ENCODE data around the gene SBF2. TPM values are rescaled to one million over a fixed set of nuclear protein-coding genes. Genes with fewer than 3 reads are reported as not detected.

SBF2 gene
- total and polyA plus RNA-seq, 8 donors = 25.7 to 62.6 (median 57.0) TPM

DNA sequence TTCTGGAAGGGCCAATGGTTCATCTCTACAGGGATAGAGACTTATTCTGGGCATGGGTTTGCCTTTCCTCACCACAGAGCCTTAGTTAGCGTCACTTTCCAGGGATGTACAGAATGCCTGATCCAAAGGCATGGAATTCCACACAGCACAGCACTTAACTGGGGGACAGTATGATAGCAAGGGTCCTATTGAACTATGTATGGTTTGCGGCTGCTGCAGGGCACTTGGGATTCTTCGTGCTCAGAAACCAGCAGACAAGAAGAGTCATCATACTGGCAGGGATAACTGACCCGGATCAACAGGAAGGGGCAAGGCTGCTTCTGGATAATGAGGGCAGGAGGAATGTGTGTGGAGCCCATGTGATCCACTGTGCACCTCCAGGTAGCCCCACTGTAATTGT is 524.4 kb downstream of the SBF2 start:
- Histone ChIP-seq H3K9me3 (no peaks in the 10 kb centered on the region), H3K4me3 (no peak overlapping the region), H3K4me1 (no peaks in the 10 kb centered on the region), H3K36me3 (no peaks in the 10 kb centered on the region), H3K27ac (no peak overlapping the region), H3K27me3 (no peaks in the 10 kb centered on the region)
- DNase-seq = no peak
- ATAC-seq = no peak
- TF ChIP-seq, protein P1, sequence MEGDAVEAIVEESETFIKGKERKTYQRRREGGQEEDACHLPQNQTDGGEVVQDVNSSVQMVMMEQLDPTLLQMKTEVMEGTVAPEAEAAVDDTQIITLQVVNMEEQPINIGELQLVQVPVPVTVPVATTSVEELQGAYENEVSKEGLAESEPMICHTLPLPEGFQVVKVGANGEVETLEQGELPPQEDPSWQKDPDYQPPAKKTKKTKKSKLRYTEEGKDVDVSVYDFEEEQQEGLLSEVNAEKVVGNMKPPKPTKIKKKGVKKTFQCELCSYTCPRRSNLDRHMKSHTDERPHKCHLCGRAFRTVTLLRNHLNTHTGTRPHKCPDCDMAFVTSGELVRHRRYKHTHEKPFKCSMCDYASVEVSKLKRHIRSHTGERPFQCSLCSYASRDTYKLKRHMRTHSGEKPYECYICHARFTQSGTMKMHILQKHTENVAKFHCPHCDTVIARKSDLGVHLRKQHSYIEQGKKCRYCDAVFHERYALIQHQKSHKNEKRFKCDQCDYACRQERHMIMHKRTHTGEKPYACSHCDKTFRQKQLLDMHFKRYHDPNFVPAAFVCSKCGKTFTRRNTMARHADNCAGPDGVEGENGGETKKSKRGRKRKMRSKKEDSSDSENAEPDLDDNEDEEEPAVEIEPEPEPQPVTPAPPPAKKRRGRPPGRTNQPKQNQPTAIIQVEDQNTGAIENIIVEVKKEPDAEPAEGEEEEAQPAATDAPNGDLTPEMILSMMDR (IDR thresholded peaks at IDR 0.05) = no peak
- intact Hi-C loops (cut with DNase I) = loop anchor here in 1 of 2 donors (10.0 kb wide), 1 partner anchor 185 kb away; no protein-coding TSS in a partner anchor

DNA sequence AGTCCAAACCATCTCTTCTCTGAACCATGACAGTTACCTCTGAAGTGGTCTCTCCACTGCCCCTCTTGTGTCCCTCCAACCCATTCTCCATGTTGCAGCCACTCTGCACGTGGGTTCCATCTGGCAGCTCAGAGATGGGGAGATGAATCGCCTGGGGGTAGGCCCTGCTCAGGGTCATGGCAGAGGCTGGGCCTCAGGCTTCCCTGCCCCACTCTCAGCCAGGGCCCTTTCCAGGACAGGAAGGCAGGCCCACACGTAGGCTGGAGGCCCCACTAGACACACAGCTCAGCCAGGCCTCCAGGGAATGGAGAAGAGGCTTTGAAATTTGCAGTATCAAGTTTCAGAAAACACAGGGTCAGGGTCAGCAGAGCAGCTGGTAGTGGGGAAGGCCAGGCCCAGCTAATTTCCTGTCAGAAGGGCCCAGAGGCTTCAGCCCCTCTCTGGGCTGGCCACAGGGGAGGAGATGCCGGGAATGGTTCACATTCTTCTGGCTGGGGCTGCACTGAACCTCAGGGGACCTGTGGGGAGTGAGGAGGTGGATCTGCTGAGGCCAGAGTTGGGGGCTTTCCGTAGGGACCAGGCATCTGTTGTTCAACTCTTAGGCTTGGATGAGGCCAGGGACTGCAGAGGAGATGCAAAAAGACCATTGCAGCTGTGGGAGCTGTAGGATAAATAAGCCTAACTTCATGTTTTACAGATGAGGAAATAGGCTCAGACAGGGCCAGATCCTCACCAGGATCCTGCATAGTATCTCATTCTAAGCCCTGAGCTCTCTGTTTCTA is 528.5 kb downstream of the SBF2 start:
- DNase-seq = peak in 2 of 4 donors; percentile 50 to 73
- H3K4me1 ChIP-seq = no peaks in the 10 kb centered on the region
- peak; percentile 50 for ATAC-seq

DNA sequence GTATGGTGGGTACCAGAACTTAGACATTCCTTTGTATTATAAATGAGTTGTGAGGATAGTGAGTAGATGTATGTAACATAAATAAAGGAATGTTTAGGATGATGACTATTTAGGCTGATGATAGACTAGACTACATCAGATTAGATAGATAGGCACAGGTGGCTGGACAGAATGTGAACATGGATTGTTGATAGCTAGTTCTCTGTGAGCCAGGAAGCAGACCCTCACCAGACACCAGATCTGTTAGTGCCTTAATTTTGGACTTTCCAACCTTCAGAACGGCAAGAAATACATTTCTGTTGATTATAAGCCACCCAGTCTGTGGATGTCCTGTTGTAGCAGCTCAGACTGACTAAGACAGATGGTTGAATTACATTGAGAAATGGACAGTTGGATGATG is 530.7 kb downstream of the SBF2 start:
- H3K4me1 ChIP-seq = peaks cover 6 to 19% of the 10 kb centered on the region in 2 donors
- TF ChIP-seq, protein P1 (IDR thresholded peaks at IDR 0.05) = no peak
- no peaks in the 10 kb centered on the region for H3K27me3 ChIP-seq
- DNase-seq (no peak), ATAC-seq (no peak)
- H3K36me3 ChIP-seq = no peaks in the 10 kb centered on the region
- no peaks in the 10 kb centered on the region for H3K9me3 ChIP-seq
- intact Hi-C loops (cut with DNase I) = loop anchor here in 1 of 2 donors (10.0 kb wide), 1 partner anchor 192 kb away; no protein-coding TSS in a partner anchor
- H3K27ac ChIP-seq = no peak overlapping the region
- no peak overlapping the region for H3K4me3 ChIP-seq

More for the DNA sequence above, 528.5 kb downstream of the SBF2 start:
- H3K9me3 ChIP-seq = no peaks in the 10 kb centered on the region
- peak overlapping the region in 1 of 2 donors; percentile 42 for H3K27ac ChIP-seq
- intact Hi-C loops (cut with DNase I) = loop anchor here in 1 of 2 donors (10.0 kb wide), 1 partner anchor 189 kb away; no protein-coding TSS in a partner anchor
- no peaks in the 10 kb centered on the region for H3K36me3 ChIP-seq
- H3K27me3 ChIP-seq = no peaks in the 10 kb centered on the region
- H3K4me3 ChIP-seq = no peak overlapping the region
- TF ChIP-seq, protein P1 (IDR thresholded peaks at IDR 0.05) = no peak

DNA sequence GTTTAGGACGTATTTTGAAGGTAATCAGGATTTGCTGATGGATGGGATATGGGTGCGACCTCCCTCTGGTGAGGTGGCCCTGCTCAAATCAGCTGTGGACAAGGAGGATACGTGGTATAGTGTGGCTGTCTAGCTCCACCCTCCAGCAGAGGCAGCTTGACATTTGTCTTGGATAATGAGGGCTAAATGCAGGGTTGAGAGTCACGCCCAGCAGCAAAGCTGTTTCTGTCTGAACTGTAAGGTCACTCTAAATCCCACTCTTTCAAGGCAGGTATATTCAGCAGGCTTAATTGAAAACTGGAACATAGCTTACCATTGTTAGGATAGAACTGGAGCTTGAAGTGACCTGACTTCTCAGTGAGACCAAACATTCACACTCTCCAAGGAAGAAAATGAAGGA is 531.5 kb downstream of the SBF2 start:
- Histone ChIP-seq H3K36me3 (no peaks in the 10 kb centered on the region), H3K9me3 (no peaks in the 10 kb centered on the region), H3K4me3 (no peak overlapping the region), H3K27me3 (no peaks in the 10 kb centered on the region), H3K27ac (no peak overlapping the region), H3K4me1 (peaks cover 6 to 25% of the 10 kb centered on the region in 2 donors)
- ATAC-seq (no peak), DNase-seq (no peak)
- intact Hi-C loops (cut with DNase I) = loop anchor here in 1 of 2 donors (10.0 kb wide), 1 partner anchor 192 kb away; no protein-coding TSS in a partner anchor
- TF ChIP-seq, protein P1 (IDR thresholded peaks at IDR 0.05) = no peak

DNA sequence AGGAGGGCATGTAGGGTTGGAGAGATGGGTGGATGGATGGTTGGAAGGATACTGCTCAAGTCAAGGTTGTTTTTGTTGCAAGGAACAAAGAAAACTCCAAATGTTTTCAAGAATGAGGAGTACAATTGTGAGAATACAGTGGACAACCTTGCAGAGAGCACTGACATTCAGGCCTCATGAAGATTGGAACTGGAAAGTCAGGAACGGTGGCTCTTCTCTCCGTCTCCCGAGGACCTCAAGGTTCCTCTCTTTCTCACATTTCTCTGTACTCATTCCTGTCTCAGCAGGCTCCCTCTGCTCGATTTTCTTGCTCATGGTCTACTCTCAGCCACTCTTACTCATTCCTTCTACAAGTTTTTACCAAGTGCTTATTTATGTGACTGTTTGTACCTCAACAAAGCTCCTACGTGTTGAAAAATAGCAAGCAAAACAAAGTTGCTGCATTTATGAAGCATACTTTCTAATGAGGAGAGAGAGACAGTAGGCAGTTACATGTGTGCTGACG is 532.5 kb downstream of the SBF2 start:
- Histone ChIP-seq H3K4me1 (peaks cover 6 to 30% of the 10 kb centered on the region in 2 donors), H3K27me3 (no peaks in the 10 kb centered on the region), H3K27ac (no peak overlapping the region), H3K4me3 (no peak overlapping the region), H3K9me3 (no peaks in the 10 kb centered on the region), H3K36me3 (no peaks in the 10 kb centered on the region)
- no peak for DNase-seq
- TF ChIP-seq, protein P1 (IDR thresholded peaks at IDR 0.05) = no peak
- ATAC-seq = no peak
- intact Hi-C loops (cut with DNase I) = loop anchor here in 1 of 2 donors (10.0 kb wide), 1 partner anchor 193 kb away; no protein-coding TSS in a partner anchor

All from left lung (tissue), 10 donors.